WERI-Rb-1 (cell line): ENCODE data around the gene LIMCH1.
"Not testable (repeated sequence)": the region's sequence is repeated elsewhere in the genome, so short reads cannot be mapped to it uniquely, and the experiment has no call there.

Experiments
- DNase-seq: peaks from one replicate; pipeline ENCODE4 v3.0.0-alpha.2; 2020
- H3K27ac ChIP-seq: fragments of 250-450 bp; sonication (Bioruptor Pico); 2 replicates; pipeline ENCODE4 v1.5.1; 2020; ENCODE audit warnings: mild to moderate bottlenecking, moderate library complexity
- H3K27me3 ChIP-seq: fragments of 250-450 bp; sonication (Bioruptor Pico); 2 replicates; pipeline ENCODE4 v1.5.1; 2021; ENCODE audit warnings: mild to moderate bottlenecking, low read depth, moderate library complexity; ENCODE audit not compliant: insufficient read depth, severe bottlenecking
- H3K36me3 ChIP-seq: fragments of 250-450 bp; sonication (Bioruptor Pico); 2 replicates; pipeline ENCODE4 v1.5.1; 2020; ENCODE audit warnings: mild to moderate bottlenecking, moderate library complexity
- H3K4me3 ChIP-seq: 2 replicates; pipeline ENCODE4 v1.5.1; 2011; ENCODE audit warnings: low read depth, mild to moderate bottlenecking, control low read depth, low read length
- H3K9me3 ChIP-seq: fragments of 250-450 bp; sonication (Bioruptor Pico); 2 replicates; pipeline ENCODE4 v1.5.1; 2021; ENCODE audit warnings: mild to moderate bottlenecking, moderate library complexity; ENCODE audit not compliant: severe bottlenecking
- TF ChIP-seq, protein P1 (sequence below): IDR thresholded peaks from 2 replicates; pipeline ENCODE4 v1.5.1; 2011; ENCODE audit warnings: low read depth, mild to moderate bottlenecking, control low read depth, inconsistent platforms, low read length

LIMCH1 gene, protein sequence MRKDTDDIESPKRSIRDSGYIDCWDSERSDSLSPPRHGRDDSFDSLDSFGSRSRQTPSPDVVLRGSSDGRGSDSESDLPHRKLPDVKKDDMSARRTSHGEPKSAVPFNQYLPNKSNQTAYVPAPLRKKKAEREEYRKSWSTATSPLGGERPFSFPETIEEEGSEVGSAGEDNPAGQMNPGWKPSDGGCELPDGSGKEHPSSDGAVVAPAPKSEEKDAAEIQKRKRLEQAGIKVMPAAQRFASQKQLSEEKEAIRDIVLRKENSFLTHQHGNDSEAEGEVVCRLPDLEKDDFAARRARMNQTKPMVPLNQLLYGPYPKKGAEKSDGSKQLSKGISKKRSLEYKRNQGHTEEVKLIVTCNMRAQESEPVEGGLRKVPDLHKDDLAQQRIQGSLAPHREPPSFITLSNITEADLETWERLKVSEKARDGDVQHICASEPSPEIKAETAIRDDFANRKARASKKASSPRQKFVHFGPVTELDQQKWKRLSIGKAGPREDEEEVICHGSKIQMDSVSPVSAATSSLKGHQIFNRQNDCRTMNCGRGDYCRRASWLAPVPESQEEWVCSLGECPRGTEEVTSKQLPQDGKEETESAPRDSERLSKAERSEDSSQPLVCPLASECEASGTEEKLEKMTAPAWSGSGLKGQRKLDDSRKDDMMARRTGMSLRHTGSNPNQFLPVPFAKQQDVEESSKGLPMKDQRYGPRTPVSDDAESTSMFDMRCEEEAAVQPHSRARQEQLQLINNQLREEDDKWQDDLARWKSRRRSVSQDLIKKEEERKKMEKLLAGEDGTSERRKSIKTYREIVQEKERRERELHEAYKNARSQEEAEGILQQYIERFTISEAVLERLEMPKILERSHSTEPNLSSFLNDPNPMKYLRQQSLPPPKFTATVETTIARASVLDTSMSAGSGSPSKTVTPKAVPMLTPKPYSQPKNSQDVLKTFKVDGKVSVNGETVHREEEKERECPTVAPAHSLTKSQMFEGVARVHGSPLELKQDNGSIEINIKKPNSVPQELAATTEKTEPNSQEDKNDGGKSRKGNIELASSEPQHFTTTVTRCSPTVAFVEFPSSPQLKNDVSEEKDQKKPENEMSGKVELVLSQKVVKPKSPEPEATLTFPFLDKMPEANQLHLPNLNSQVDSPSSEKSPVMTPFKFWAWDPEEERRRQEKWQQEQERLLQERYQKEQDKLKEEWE (N-terminal part only)

DNA sequence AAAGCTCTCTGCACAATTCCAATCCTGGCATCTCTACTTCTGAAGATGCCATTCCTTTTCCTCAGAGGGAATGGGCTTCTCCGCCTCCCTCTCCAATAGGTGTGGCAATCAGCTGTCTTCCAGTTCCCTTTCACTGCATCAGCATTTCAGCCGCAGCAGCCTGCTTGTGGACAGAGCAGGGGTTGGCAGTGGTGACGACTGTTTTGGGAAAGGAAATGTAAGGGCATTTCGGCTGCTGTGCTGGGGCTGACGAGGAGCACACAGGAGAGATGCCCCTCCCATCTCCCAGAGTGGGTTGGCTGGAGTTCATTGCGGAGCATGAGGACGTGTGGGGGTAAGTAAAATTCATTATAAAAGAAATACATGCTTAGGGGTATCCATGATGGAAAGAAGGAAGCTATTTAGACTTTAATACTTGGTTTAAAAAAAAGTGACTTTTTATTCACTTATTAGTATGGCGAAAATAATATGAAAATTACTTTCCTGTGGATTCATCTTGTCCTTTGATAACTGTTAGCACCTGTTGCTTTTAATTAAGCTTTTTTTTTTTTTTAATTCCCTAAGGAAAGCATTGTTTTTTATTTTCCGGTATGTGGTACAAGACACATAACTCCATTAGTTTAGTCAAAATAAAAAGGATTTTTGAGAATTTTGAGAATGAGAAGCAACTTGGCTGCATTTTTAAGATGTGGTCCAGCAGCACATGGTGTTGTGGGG, at the start of gene LIMCH1:
Gene LIMCH1 (plus strand): TSS at position 141 of the 717 bp plus-strand sequence. CDS start 67,839 bp downstream, outside the sequence.
- no peak for DNase-seq
- no peaks in the 10 kb centered on the region for H3K36me3 ChIP-seq
- H3K27me3 ChIP-seq = no peaks in the 10 kb centered on the region
- no peak within 1 kb of the TSS for H3K4me3 ChIP-seq
- H3K9me3 ChIP-seq = no peaks in the 10 kb centered on the region
- no peak within 1 kb of the TSS for H3K27ac ChIP-seq
- TF ChIP-seq, protein P1, sequence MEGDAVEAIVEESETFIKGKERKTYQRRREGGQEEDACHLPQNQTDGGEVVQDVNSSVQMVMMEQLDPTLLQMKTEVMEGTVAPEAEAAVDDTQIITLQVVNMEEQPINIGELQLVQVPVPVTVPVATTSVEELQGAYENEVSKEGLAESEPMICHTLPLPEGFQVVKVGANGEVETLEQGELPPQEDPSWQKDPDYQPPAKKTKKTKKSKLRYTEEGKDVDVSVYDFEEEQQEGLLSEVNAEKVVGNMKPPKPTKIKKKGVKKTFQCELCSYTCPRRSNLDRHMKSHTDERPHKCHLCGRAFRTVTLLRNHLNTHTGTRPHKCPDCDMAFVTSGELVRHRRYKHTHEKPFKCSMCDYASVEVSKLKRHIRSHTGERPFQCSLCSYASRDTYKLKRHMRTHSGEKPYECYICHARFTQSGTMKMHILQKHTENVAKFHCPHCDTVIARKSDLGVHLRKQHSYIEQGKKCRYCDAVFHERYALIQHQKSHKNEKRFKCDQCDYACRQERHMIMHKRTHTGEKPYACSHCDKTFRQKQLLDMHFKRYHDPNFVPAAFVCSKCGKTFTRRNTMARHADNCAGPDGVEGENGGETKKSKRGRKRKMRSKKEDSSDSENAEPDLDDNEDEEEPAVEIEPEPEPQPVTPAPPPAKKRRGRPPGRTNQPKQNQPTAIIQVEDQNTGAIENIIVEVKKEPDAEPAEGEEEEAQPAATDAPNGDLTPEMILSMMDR = no peak

DNA sequence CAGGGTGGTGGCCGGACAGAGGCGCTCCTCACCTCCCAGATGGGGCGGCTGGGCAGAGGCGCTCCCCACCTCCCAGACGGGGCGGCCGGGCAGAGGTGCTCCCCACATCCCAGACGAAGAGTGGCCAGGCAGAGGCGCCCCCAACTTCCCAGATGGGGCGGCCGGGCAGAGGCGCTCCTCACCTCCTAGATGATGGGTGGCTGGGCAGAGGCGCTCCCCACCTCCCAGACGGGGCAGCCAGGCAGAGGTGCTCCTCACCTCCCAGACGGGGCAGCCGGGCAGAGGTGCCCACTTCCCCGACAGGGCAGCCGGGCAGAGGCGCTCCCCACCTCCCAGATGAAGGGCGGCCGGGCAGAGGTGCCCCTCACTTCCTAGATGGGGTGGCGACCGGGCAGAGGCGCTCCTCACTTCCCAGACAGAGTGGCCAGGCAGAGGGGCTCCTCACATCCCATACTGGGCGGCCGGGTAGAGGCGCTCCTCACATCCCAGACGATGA, 46.8 kb upstream of the LIMCH1 start:
- DNase-seq = not testable (repeated sequence)

DNA sequence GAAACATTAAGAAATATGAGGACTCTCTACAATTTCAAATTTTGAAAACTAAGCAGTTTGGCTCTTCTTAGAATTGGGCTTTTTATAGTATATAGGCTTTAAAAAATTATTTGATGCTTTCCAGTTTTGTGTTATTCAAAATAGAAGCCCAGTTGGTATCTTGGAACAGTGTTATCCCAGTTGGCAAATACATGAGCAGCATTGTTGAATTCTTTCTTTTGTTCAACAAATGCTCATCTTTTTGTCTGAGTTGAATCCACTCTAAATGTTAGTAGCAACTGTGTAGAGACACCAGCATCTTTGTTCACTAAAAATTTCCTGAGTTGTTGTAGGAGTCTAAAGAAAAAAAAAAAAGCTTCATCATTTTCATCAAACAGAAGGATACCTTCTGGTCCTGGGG, 41.0 kb upstream of the LIMCH1 start:
- Histone ChIP-seq H3K36me3 (no peaks in the 10 kb centered on the region), H3K9me3 (no peaks in the 10 kb centered on the region), H3K27ac (no peak overlapping the region), H3K4me3 (no peak overlapping the region), H3K27me3 (no peaks in the 10 kb centered on the region)
- TF ChIP-seq, protein P1 = no peak
- DNase-seq = no peak

More for the DNA sequence above, 46.8 kb upstream of the LIMCH1 start:
- H3K27ac ChIP-seq, H3K9me3 ChIP-seq, H3K27me3 ChIP-seq, H3K4me3 ChIP-seq, H3K36me3 ChIP-seq: not testable (repeated sequence)

DNA sequence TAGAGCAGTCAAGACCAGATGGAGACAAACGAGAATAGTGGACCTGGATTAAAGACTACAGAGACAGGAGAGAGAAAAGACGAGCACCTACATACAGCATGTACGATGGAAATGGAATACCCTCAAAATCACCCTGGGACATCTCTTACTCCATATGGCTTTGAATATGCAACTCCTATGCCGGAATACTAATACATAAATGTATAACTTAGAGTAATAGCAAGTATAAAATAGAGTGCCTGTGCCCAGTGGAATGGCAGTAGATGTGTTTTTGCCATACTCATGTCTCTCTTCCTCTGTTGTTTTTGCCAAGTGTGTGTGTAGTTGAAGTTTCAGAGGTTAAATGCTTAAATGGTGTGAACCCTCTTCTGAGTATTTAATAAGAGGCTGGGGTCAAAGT, 39.8 kb upstream of the LIMCH1 start:
- TF ChIP-seq, protein P1 = no peak

DNA sequence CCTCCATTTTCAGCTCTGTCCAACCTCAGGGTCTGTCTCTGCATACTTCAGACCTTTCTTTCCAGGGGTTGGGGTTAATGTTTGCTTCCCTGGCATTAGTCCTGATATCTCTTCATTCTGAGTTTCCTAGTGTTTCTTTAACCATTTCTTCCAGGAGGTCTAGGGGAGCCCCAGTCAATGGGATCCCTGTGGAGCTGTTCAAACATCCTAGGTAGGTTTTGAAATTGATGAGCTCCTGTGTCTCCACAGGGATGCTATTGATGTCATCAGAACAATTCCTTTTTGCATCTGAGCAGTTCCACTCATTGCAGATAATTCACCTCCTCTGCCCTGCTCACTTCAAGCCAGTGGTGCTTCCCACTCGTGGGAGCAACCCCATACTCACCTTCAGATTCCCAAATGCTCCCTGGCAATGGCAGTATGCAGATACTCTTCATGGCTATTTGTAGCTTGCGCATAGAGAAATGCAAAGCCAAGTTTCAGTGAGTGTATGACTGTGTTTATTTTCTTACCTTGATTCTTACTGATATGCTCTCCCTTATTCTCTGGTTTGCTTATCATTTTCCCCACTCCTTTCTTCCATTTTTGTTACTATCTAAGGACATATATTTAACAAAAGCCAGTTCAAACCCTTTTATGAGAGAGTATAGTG, 33.7 kb upstream of the LIMCH1 start:
- TF ChIP-seq, protein P1 = no peak
- Histone ChIP-seq H3K27ac (no peak overlapping the region), H3K4me3 (no peak overlapping the region)

More for the DNA sequence above, 39.8 kb upstream of the LIMCH1 start:
- DNase-seq = no peak
- Histone ChIP-seq H3K27me3 (no peaks in the 10 kb centered on the region), H3K36me3 (no peaks in the 10 kb centered on the region), H3K4me3 (no peak overlapping the region), H3K9me3 (no peaks in the 10 kb centered on the region), H3K27ac (no peak overlapping the region)

More for the DNA sequence above, 33.7 kb upstream of the LIMCH1 start:
- H3K27me3 ChIP-seq = no peaks in the 10 kb centered on the region
- DNase-seq = no peak
- no peaks in the 10 kb centered on the region for H3K36me3 ChIP-seq
- H3K9me3 ChIP-seq = no peaks in the 10 kb centered on the region
